Esophagus muscularis mucosa (tissue), 3 donors: ENCODE measurements around the gene OR1J2.

ENCODE experiments used
- POLR2A ChIP-seq: fragments of 450-650 bp; IDR thresholded peaks from one replicate; pipeline ENCODE4 v1.6.1; 2017; ENCODE audit warnings: antibody characterized with exemption, moderate library complexity, mild to moderate bottlenecking, low read depth
- POLR2AphosphoS5 ChIP-seq, 2 donors: sonication (generic); formaldehyde crosslinking; IDR thresholded peaks; one replicate each; pipeline ENCODE4 v1.6.1; 2017; ENCODE audit warnings: antibody characterized with exemption in 2 of 2
- TF ChIP-seq, protein P1 (sequence below), 3 experiments: fragments of 200-600 bp in 2 of 3; fragments of 450-650 bp in 1 of 3; sonication (generic) in 2 of 3; IDR thresholded peaks; one replicate each; pipeline ENCODE4 v1.5.1; 2017 to 2019; ENCODE audit warnings: antibody characterized with exemption in 3 of 3, mild to moderate bottlenecking in 2 of 3, moderate library complexity in 1 of 3

DNA sequence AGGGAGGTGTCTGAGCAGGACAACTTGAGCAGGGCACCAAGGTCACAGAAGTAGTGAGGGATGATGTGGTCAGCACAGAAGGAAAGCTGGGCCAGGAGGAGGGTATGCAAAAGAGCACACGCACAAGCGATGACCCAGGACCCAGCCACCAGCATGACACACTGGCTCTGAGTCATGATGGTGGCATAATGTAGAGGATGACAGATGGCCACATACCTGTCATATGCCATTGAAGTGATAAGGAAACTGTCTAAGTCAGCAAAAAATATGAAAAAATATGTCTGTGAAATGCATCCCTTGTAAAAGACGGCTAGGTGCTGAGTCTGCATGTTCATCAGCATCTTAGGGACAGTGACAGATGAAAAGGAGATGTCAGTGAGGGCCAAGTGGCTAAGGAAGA is 33.3 kb upstream of the OR1J2 start:
- TF ChIP-seq, protein P1, sequence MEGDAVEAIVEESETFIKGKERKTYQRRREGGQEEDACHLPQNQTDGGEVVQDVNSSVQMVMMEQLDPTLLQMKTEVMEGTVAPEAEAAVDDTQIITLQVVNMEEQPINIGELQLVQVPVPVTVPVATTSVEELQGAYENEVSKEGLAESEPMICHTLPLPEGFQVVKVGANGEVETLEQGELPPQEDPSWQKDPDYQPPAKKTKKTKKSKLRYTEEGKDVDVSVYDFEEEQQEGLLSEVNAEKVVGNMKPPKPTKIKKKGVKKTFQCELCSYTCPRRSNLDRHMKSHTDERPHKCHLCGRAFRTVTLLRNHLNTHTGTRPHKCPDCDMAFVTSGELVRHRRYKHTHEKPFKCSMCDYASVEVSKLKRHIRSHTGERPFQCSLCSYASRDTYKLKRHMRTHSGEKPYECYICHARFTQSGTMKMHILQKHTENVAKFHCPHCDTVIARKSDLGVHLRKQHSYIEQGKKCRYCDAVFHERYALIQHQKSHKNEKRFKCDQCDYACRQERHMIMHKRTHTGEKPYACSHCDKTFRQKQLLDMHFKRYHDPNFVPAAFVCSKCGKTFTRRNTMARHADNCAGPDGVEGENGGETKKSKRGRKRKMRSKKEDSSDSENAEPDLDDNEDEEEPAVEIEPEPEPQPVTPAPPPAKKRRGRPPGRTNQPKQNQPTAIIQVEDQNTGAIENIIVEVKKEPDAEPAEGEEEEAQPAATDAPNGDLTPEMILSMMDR (IDR thresholded peaks at IDR 0.05), result no peak
- no peak for TF ChIP-seq POLR2A
- TF ChIP-seq POLR2AphosphoS5 (IDR thresholded peaks at IDR 0.05), result no peak
